Activated T-helper 1 cell treated with anti-CD3 and anti-CD28 coated beads, Interleukin-12 subunit alpha, Interleukin-12 subunit beta, Interleukin-2, Interleukin-4 antibody, amounts not matched to agents 30 ng/mL and 10 ng/mL and 1 ng/mL, durations not matched to agents 14 hours and 24 hours and 36 hours (primary cell): ENCODE measurements around the gene PPP6R2. TPM values are rescaled to one million over a fixed set of nuclear protein-coding genes. Genes with fewer than 3 reads are reported as not detected.

Experiments
- DNase-seq: peaks from one replicate; pipeline ENCODE4 v3.0.0; 2021; ENCODE audit warnings: low spot score
- H3K27ac Mint-ChIP-seq: one replicate; pipeline ENCODE4 v1.8.0; 2021; ENCODE audit warnings: mild to moderate bottlenecking, mixed read lengths
- H3K27me3 Mint-ChIP-seq: one replicate; pipeline ENCODE4 v1.8.0; 2022; ENCODE audit warnings: mild to moderate bottlenecking, moderate library complexity, mixed read lengths; ENCODE audit not compliant: insufficient read depth
- H3K36me3 Mint-ChIP-seq: one replicate; pipeline ENCODE4 v1.8.0; 2021; ENCODE audit warnings: low read depth, mixed read lengths
- H3K4me1 Mint-ChIP-seq: one replicate; pipeline ENCODE4 v1.8.0; 2021; ENCODE audit warnings: low read depth, mixed read lengths
- H3K4me3 Mint-ChIP-seq: one replicate; pipeline ENCODE4 v1.8.0; 2021; ENCODE audit warnings: mild to moderate bottlenecking, moderate library complexity, mixed read lengths
- H3K9me3 Mint-ChIP-seq: one replicate; pipeline ENCODE4 v1.8.0; 2021; ENCODE audit warnings: mixed read lengths
- intact Hi-C: fragments of 100-400 bp; cut with micrococcal nuclease; formaldehyde crosslinking; loops from one replicate; pipeline ENCODE4 v1.15.1; 2024
- total RNA-seq: library from RNA; stranded (reverse); gene quantifications from 2 replicates; pipeline ENCODE4 v1.2.3, GENCODE V29; 2022

Gene PPP6R2
- total RNA-seq, 1 donor from 2014 or later: 46.0 TPM

DNA sequence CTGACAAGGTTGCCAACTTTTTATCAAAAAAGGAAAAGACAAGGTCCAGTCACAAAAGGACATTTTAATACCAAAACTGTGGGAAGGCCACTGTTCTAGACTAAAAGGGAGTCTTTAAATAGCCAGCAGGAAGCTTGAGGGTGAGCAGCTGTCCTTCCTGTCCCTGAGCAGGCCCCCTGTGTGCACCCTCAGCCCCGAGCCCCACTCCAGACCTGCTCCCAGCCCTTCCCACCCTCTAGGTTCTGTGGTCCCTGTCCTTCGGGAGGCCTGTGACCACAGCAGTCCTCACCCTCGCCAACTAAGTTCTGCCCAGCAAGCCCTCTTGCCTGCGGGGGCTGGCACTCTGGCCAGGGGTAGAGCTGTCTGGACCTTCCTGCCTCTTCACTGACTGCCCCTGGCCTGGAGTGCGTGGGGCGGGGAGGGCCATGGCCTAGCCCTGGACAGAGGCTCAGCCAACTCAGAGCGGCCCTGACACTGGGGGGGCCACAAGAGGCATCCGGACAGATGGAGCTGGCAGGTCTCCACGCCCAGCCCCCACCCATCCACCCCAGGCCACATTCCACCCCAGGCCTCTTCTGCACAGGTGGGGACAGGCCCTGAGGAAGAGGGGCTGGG lies 34.0 kb upstream of the PPP6R2 start:
- Mint-ChIP-seq H3K27ac (no peak overlapping the region), H3K4me1 (peaks cover 7% of the 10 kb centered on the region), H3K9me3 (no peaks in the 10 kb centered on the region), H3K27me3 (peaks cover 10% of the 10 kb centered on the region), H3K36me3 (no peaks in the 10 kb centered on the region), H3K4me3 (peak overlapping the region; percentile 64)
- intact Hi-C loops: no loop called here
- no peak for DNase-seq

DNA sequence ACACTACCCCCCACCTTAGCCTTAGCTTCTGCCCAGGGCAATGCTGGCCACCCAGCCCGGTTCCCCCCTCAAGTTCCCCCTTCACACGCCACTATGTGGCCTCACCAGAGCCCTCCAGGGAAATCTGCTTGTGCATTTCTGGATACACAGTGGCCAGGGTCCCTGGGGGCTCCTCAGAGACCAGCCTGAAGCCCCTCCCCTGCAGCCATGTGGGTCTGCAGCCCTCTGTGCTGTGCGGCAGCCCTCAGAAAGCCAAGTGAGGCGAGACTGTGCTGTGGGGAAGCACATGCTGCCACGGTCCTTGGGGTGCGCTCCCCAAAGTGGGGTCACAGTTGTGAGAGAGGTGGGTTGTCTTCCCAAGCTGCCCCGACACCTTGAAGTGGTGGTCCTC lies 33.5 kb upstream of the PPP6R2 start:
- no peak overlapping the region for H3K27ac Mint-ChIP-seq
- no peaks in the 10 kb centered on the region for H3K36me3 Mint-ChIP-seq
- DNase-seq: no peak
- H3K4me1 Mint-ChIP-seq: peaks cover 12% of the 10 kb centered on the region
- intact Hi-C loops: no loop called here
- no peaks in the 10 kb centered on the region for H3K9me3 Mint-ChIP-seq
- peaks cover 10% of the 10 kb centered on the region for H3K27me3 Mint-ChIP-seq
- no peak overlapping the region for H3K4me3 Mint-ChIP-seq

GRCh38 chr22:50310031-50310722 lies 33.0 kb upstream of the PPP6R2 start:
- no peak for DNase-seq
- Mint-ChIP-seq H3K4me3 (no peak overlapping the region), H3K36me3 (no peaks in the 10 kb centered on the region), H3K4me1 (peaks cover 14% of the 10 kb centered on the region), H3K27ac (no peak overlapping the region), H3K9me3 (no peaks in the 10 kb centered on the region), H3K27me3 (peaks cover 9% of the 10 kb centered on the region)
- intact Hi-C loops: no loop called here

DNA sequence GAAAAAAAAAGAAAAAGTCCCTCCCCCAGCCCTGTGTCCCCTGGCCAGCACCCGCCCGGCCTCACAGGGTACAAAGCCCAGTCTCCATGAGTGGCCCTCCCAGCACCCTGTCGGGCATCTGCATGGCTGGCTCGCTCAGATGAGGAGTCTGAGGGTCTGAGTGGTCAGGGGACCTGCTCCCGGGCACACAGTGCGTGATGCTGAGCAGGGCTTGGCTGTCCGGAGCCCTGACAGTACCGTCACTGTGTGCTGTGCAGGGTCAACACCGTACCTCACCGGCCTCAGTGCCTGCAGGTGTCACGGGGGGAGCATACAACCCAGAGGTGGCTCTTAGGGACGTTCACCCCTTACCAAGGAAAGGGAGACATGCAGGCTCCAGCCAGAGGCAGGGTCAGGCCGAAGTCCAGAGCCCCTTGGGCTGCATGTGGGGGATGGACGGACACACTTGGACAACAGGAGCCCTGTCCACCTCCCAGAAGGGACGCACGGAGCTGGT lies 32.1 kb upstream of the PPP6R2 start:
- DNase-seq: no peak
- Mint-ChIP-seq H3K27me3 (peaks cover 7% of the 10 kb centered on the region), H3K4me3 (no peak overlapping the region), H3K9me3 (no peaks in the 10 kb centered on the region), H3K27ac (no peak overlapping the region), H3K4me1 (peaks cover 12% of the 10 kb centered on the region), H3K36me3 (no peaks in the 10 kb centered on the region)
- intact Hi-C loops: no loop called here

GRCh38 chr22:50311606-50312351 lies 31.3 kb upstream of the PPP6R2 start:
- H3K27ac Mint-ChIP-seq: no peak overlapping the region
- H3K4me3 Mint-ChIP-seq: no peak overlapping the region
- H3K27me3 Mint-ChIP-seq: peaks cover 7% of the 10 kb centered on the region
- peaks cover 8% of the 10 kb centered on the region for H3K4me1 Mint-ChIP-seq
- intact Hi-C loops: no loop called here
- no peaks in the 10 kb centered on the region for H3K36me3 Mint-ChIP-seq
- DNase-seq: no peak
- no peaks in the 10 kb centered on the region for H3K9me3 Mint-ChIP-seq

- intact Hi-C loops: no loop called here
- H3K9me3 Mint-ChIP-seq: no peaks in the 10 kb centered on the region
- no peaks in the 10 kb centered on the region for H3K36me3 Mint-ChIP-seq
- H3K27me3 Mint-ChIP-seq: peaks cover 7% of the 10 kb centered on the region
- no peak overlapping the region for H3K4me3 Mint-ChIP-seq
- no peak overlapping the region for H3K27ac Mint-ChIP-seq
- no peak for DNase-seq
- peaks cover 8% of the 10 kb centered on the region for H3K4me1 Mint-ChIP-seq
Observed at GRCh38 chr22:50312371-50312770, 30.8 kb upstream of the PPP6R2 start.

DNA sequence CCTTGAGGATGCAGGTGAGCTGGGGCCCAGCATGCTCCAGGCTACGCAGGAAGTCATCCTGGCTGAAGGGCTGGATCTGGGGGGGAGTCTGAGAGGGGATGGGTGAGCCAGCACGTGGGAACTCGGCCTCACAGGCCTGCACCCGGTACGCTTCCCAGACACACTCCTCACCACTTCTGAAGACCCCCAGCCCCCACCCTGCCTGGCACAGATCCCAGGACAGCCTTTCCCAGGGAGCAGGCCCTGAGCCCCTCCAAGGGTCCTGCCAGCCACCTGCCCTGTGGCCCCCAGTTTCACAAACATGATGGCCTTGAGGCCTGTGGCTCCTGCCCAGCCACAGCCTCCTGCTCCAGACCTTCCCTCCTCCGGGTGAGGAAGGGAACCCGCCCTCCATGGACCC lies 30.1 kb upstream of the PPP6R2 start:
- peaks cover 7% of the 10 kb centered on the region for H3K27me3 Mint-ChIP-seq
- no peak overlapping the region for H3K4me3 Mint-ChIP-seq
- no peaks in the 10 kb centered on the region for H3K9me3 Mint-ChIP-seq
- H3K4me1 Mint-ChIP-seq: peaks cover 8% of the 10 kb centered on the region
- DNase-seq: no peak
- H3K27ac Mint-ChIP-seq: no peak overlapping the region
- intact Hi-C loops: no loop called here
- H3K36me3 Mint-ChIP-seq: no peaks in the 10 kb centered on the region

DNA sequence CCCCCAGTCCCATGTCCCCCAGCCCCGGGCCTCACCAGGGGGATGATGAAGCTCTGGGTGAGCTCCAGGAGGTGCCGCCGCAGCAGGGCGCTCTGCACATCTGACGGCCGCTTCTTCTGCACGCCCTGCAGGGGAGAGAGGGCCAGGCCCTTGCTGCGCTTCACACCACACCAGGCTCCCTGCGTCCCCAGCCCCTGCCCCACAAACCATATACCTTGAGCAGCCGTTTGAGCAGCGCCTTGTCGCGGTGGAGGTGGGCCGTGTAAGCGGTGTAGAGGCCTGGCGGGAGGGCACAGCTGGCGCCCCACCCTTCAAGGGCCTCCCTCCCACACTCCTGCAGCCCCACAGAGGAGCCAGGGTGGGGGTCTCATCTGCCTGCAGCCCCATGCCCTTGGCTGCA lies 29.5 kb upstream of the PPP6R2 start:
- intact Hi-C loops: no loop called here
- Mint-ChIP-seq H3K27me3 (peaks cover 7% of the 10 kb centered on the region), H3K27ac (no peak overlapping the region), H3K4me3 (peak overlapping the region; percentile 75), H3K4me1 (peaks cover 8% of the 10 kb centered on the region), H3K9me3 (no peaks in the 10 kb centered on the region), H3K36me3 (no peaks in the 10 kb centered on the region)
- DNase-seq: no peak

- H3K4me3 Mint-ChIP-seq: peak overlapping the region; percentile 75
- intact Hi-C loops: loop anchor here (1.0 kb wide), 1 partner anchor 161 kb away; the partner anchor contains the start of gene SBF1
Observed at GRCh38 chr22:50314081-50314454, 29.1 kb upstream of the PPP6R2 start.

DNA sequence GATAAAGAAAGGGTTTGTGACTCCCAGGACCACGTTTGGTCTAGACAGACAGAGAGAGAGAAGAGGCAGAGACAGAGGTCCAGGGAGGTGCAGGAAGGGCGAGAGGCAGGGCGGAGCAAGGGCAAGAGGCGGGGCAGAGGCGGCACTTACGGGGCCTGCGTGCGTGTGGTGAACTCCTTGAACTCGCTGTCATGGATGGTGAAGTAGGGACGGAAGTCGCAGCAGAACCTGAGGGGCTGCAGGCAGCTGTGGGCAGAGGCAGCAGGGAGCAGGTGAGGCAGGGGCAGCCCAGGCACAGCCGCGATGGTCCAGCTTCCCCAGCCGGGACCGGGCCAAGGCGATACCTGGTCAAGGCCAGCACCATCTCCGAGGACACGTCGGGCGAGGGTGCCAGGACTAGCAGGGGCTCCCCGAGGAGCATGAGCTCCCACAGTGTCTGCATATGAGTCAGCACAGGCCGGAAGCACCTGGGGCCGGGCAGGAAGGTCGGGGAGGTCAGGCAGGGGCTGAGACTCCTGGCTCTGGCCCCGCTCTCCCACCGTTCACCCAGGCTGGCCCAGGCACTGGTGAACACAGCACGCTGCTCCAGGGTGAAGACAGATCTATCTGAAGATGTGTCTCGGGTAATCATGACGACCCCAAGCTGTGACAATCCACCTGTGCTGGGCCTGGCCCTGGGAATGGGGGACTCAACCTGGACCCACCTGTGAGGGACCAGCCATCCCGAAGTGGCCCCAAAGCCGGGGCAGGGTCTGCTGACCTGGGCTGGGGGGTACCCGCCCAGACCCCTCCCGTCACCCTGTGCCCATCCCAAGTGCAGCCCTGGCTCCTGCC lies 28.5 kb upstream of the PPP6R2 start:
- Mint-ChIP-seq H3K27ac (peak overlapping the region; percentile 86), H3K27me3 (peaks cover 2% of the 10 kb centered on the region), H3K4me3 (peak overlapping the region; percentile 75), H3K36me3 (no peaks in the 10 kb centered on the region), H3K9me3 (no peaks in the 10 kb centered on the region), H3K4me1 (peaks cover 8% of the 10 kb centered on the region)
- intact Hi-C loops: loop anchor here (1.0 kb wide), 1 partner anchor 161 kb away; the partner anchor contains the start of gene SBF1
- DNase-seq: peak; percentile 69

More at GRCh38 chr22:50314081-50314454, 29.1 kb upstream of the PPP6R2 start:
- peak overlapping the region; percentile 86 for H3K27ac Mint-ChIP-seq
- H3K9me3 Mint-ChIP-seq: no peaks in the 10 kb centered on the region
- no peaks in the 10 kb centered on the region for H3K36me3 Mint-ChIP-seq
- peaks cover 5% of the 10 kb centered on the region for H3K27me3 Mint-ChIP-seq
- DNase-seq: no peak
- peaks cover 8% of the 10 kb centered on the region for H3K4me1 Mint-ChIP-seq

DNA sequence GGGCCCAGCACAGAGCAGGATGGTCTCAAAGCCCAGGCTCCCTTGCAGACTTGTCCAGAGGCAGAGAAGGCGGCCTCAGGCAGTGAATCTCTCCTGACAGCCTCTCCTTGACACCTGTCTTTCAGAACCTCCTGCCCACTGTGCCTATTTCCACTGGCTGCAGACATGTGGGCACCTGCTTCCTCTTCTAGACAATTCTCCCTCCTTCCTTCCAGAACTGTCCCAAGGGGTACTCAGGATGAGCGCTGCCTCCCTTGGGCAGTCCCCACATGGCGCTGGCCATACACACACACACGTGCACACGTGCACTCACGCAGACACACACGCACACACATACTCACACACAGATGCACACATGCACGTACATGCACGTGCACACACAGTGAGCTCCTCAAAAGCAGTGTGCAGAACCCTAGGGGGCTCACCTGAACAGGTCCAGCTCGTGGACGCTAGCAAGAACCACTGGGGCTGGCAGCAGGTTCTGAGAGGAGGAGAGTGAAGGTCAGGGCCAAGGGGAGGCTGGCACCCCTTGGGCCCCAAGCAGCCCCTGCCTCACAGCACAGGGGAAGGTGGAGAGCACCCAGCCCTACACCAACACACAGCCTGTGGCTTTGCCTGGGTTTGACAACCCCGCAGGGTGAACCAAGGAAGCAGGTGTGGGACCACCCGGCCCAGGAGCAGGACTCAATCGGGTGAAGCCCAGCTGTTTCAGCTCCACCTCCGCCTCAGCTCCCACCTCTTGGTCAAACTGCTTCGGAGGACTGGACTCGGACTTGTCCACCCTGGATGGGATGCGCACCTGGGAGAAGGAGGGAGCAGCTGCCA lies 27.6 kb upstream of the PPP6R2 start:
- no peaks in the 10 kb centered on the region for H3K36me3 Mint-ChIP-seq
- H3K9me3 Mint-ChIP-seq: no peaks in the 10 kb centered on the region
- peaks cover 2% of the 10 kb centered on the region for H3K27me3 Mint-ChIP-seq
- no peak for DNase-seq
- H3K27ac Mint-ChIP-seq: peak overlapping the region; percentile 18
- H3K4me3 Mint-ChIP-seq: peak overlapping the region; percentile 16
- intact Hi-C loops: no loop called here
- peaks cover 8% of the 10 kb centered on the region for H3K4me1 Mint-ChIP-seq
